Esophagus muscularis mucosa (tissue), 4 donors: ENCODE results near the gene ZNF581. TPM values are rescaled to one million over a fixed set of nuclear protein-coding genes. Genes with fewer than 3 reads are reported as not detected.

ENCODE experiments used
- DNase-seq: peaks from one replicate; pipeline ENCODE4 v3.0.0-alpha.2; 2017; ENCODE audit errors: extremely low spot score
- H3K27ac ChIP-seq, 4 donors: fragments of 200-600 bp; sonication (generic); replicated peaks in 1 of 4; 1 replicate in 3 of 4; 2 replicates in 1 of 4; pipeline ENCODE4 v1.5.1; 2016 to 2019; ENCODE audit warnings: mild to moderate bottlenecking in 1 of 4
- H3K27me3 ChIP-seq, 4 donors: fragments of 200-600 bp; sonication (generic); one replicate each; pipeline versions ENCODE4 v1.5.1 to v1.6.0; 2016 to 2019
- H3K36me3 ChIP-seq, 4 donors: fragments of 200-600 bp; sonication (generic); one replicate each; pipeline ENCODE4 v1.5.1; 2016 to 2019
- H3K4me1 ChIP-seq, 4 donors: fragments of 200-600 bp; sonication (generic); one replicate each; pipeline ENCODE4 v1.5.1; 2016 to 2019
- H3K4me3 ChIP-seq, 4 donors: fragments of 200-600 bp; sonication (generic); 1 replicate in 2 of 4; 2 replicates in 2 of 4; pipeline ENCODE4 v1.5.1; 2016 to 2019; ENCODE audit warnings: mild to moderate bottlenecking in 4 of 4, moderate library complexity in 1 of 4
- H3K9me3 ChIP-seq, 4 donors: fragments of 200-600 bp; sonication (generic); 1 replicate in 3 of 4; 2 replicates in 1 of 4; pipeline ENCODE4 v1.5.1; 2016 to 2019
- CTCF ChIP-seq, 3 experiments: fragments of 200-600 bp in 2 of 3; fragments of 450-650 bp in 1 of 3; sonication (generic) in 2 of 3; IDR thresholded peaks; one replicate each; pipeline ENCODE4 v1.5.1; 2017 to 2019; ENCODE audit warnings: antibody characterized with exemption in 3 of 3, mild to moderate bottlenecking in 2 of 3, moderate library complexity in 1 of 3
- EP300 ChIP-seq: sonication (generic); formaldehyde crosslinking; IDR thresholded peaks from one replicate; pipeline ENCODE4 v1.6.1; 2017; ENCODE audit warnings: antibody characterized with exemption
- POLR2A ChIP-seq: fragments of 450-650 bp; IDR thresholded peaks from one replicate; pipeline ENCODE4 v1.6.1; 2017; ENCODE audit warnings: antibody characterized with exemption, moderate library complexity, mild to moderate bottlenecking, low read depth
- POLR2AphosphoS5 ChIP-seq, 2 donors: sonication (generic); formaldehyde crosslinking; IDR thresholded peaks; one replicate each; pipeline ENCODE4 v1.6.1; 2017; ENCODE audit warnings: antibody characterized with exemption in 2 of 2
- WGBS: methylation state at CpG from one replicate; pipeline ENCODE4 v1.1.5; 2018; 5-methylcytosine and 5-hydroxymethylcytosine counted together
- intact Hi-C: fragments of 100-400 bp; cut with DNase I; formaldehyde crosslinking; loops from one replicate; pipeline ENCODE4 v1.15.1; 2023
- total RNA-seq, 4 donors: library from RNA; depleted of rRNA; stranded (reverse); fragments of >200 nt; gene quantifications; one replicate each; pipeline versions ENCODE4 v1.1.0 to v1.2.1, GENCODE V29; 2016

The ZNF581 gene
- total RNA-seq, 4 donors from 2014 or later, result 13.3 to 26.6 (median 18.2) TPM

- intact Hi-C loops, result no loop called here
- Histone ChIP-seq H3K27ac (peak overlapping the region in 2 of 4 donors; percentile 40 to 43), H3K9me3 (no peaks in the 10 kb centered on the region), H3K36me3 (peaks cover 32 to 72% (median 59%) of the 10 kb centered on the region in 4 donors), H3K4me3 (no peak overlapping the region), H3K4me1 (peaks cover 0 to 27% (median 19%) of the 10 kb centered on the region in 4 donors), H3K27me3 (no peaks in the 10 kb centered on the region)
- TF ChIP-seq CTCF (IDR thresholded peaks at IDR 0.05) (no peak), EP300 (no peak), POLR2AphosphoS5 (IDR thresholded peaks at IDR 0.05) (no peak), POLR2A (no peak)
- WGBS, result 89% methylated on average over 7 of the region's 7 CpGs
- DNase-seq, result no peak
These were observed 25.0 kb upstream of the ZNF581 start for GRCh38 chr19:55618426-55618825.

GRCh38 chr19:55619286-55619685 lies 24.2 kb upstream of the ZNF581 start:
- Histone ChIP-seq H3K4me3 (no peak overlapping the region), H3K27ac (peak overlapping the region in 3 of 4 donors; percentile 36 to 43 (median 40)), H3K9me3 (no peaks in the 10 kb centered on the region), H3K27me3 (no peaks in the 10 kb centered on the region), H3K4me1 (peaks cover 0 to 32% (median 25%) of the 10 kb centered on the region in 4 donors), H3K36me3 (peaks cover 27 to 63% (median 51%) of the 10 kb centered on the region in 4 donors)
- 72% methylated on average over 3 of the region's 3 CpGs for WGBS
- intact Hi-C loops, result no loop called here
- DNase-seq, result no peak
- TF ChIP-seq POLR2AphosphoS5 (IDR thresholded peaks at IDR 0.05) (peak in 1 of 2 donors; percentile 19), CTCF (IDR thresholded peaks at IDR 0.05) (no peak)

DNA sequence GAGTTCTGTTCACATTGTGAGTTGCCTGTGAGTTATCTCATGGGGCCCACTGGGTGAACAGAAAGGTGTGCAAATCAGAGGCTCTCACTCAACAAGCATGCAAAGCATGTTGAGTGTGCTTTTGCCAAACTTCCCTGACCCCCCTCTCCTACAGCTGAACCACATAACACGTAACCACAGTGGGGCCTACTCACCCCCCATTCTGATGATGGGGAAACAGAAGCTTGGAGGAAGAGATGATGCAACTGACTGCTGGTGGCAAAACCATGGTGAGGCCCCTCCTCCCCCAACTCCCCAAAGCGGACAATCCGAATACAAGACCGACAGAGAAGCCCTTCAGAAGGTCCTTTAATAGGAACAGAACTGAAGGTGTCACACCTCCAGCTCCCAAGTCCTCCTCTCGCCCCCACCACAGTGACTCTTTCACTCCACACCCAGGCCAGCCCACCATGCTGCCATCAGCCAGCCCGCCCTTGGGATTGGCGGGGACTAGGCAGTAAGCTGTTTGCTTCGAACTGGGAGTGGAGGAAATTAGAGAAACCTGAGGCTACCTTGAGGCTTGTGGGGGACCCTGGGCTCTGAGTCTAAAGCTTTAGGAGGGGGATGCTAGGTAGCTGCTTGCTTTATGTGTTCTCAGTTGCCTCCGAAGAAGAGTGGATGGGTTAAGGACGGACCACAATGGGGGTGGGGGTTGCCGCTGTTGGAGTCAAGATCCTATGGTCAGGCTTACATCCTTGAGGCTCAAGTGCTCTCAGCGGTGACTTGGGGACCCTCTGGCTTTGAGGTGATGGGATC lies 22.8 kb upstream of the ZNF581 start:
- Histone ChIP-seq H3K36me3 (peaks cover 16 to 50% (median 40%) of the 10 kb centered on the region in 4 donors), H3K4me3 (no peak overlapping the region), H3K27me3 (no peaks in the 10 kb centered on the region), H3K27ac (no peak overlapping the region), H3K4me1 (peaks cover 5 to 42% (median 33%) of the 10 kb centered on the region in 4 donors), H3K9me3 (no peaks in the 10 kb centered on the region)
- no peak for DNase-seq
- no peak for TF ChIP-seq POLR2AphosphoS5 (IDR thresholded peaks at IDR 0.05)
- no peak for TF ChIP-seq EP300
- no peak for TF ChIP-seq POLR2A
- no peak for TF ChIP-seq CTCF (IDR thresholded peaks at IDR 0.05)
- WGBS, result 84% methylated on average over 10 of the region's 12 CpGs
- intact Hi-C loops, result no loop called here

DNA sequence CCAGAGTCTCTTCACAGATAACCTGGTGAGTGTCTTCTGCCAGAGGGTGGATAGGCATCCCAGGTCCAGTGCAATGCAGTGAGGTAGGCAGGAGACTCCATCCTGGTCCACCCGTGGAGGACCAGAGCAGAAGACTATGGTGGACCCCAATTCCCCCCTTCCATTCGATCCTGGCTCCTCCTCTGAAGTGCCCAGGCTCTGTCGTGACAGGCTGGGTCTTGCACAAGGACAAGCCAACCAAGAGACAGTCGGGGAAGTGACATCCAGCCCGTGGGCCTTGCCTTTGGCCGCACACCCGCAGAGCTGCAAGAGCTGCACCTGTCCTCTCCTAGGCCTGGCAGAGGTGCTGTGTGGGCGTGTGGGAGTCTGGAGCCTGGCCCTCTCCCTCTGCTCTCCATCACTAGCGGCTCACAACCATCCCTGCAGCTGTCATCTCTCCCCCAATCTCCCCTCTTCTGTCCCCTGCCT lies 22.2 kb upstream of the ZNF581 start:
- Histone ChIP-seq H3K4me1 (peaks cover 5 to 42% (median 33%) of the 10 kb centered on the region in 4 donors), H3K27me3 (no peaks in the 10 kb centered on the region), H3K9me3 (no peaks in the 10 kb centered on the region), H3K27ac (no peak overlapping the region), H3K36me3 (peaks cover 11 to 44% (median 34%) of the 10 kb centered on the region in 4 donors), H3K4me3 (no peak overlapping the region)
- no peak for DNase-seq
- 83% methylated on average over 5 of the region's 9 CpGs for WGBS
- intact Hi-C loops, result no loop called here
- TF ChIP-seq POLR2A (no peak), POLR2AphosphoS5 (IDR thresholded peaks at IDR 0.05) (no peak), EP300 (no peak), CTCF (IDR thresholded peaks at IDR 0.05) (no peak)
